IMR-90 (cell line): Measurements from ENCODE around the gene DNAJB4. TPM values are rescaled to one million over a fixed set of nuclear protein-coding genes. Genes with fewer than 3 reads are reported as not detected.
A peak's percentile ranks its signal among the peaks of the same experiment; 100 is the strongest.

Experiments used
- ATAC-seq: fragments of 200-7000 bp; cut with Tn5 transposase; 2 replicates; pipeline ENCODE4 v1.9.1; 2020; ENCODE audit warnings: low read depth, mild to moderate bottlenecking, moderate library complexity
- BruUV-seq: library from RNA; stranded (reverse); fragments of 400-500 nt; replicated peaks from 2 replicates; lab custom pipeline; 2021; lab: Mats Ljungman, UMichigan
- CTCF ChIA-PET: fragments of 300-600 bp; formaldehyde crosslinking; extraction: SDS; loops from one replicate; lab custom pipeline; 2021; ENCODE audit warnings: antibody characterized with exemption; lab: Yijun Ruan, JAX
- POLR2A ChIA-PET: fragments of 300-600 bp; sonication (Branson Sonifier 250); formaldehyde crosslinking; loops from one replicate; lab custom pipeline; 2022; ENCODE audit warnings: antibody characterized with exemption; ENCODE audit not compliant: unreplicated experiment; lab: Charles Lee
- DNase-seq: peaks from one replicate; pipeline ENCODE4 v3.0.0; 2013
- H2AFZ ChIP-seq: replicated peaks from 2 replicates; pipeline ENCODE3; 2013; ENCODE audit warnings: low read length, mild to moderate bottlenecking; ENCODE audit not compliant: poor library complexity
- H2AK5ac ChIP-seq: 2 replicates; pipeline ENCODE4 v1.6.1; 2013; ENCODE audit warnings: low read depth, low read length, inconsistent platforms
- H2AK9ac ChIP-seq: replicated peaks from 2 replicates; pipeline ENCODE3; 2013; ENCODE audit warnings: mild to moderate bottlenecking, low read depth, low read length, moderate library complexity; ENCODE audit not compliant: poor library complexity
- H2BK120ac ChIP-seq: 2 replicates; pipeline ENCODE4 v1.6.1; 2013; ENCODE audit warnings: low read depth, low read length, inconsistent platforms
- H2BK15ac ChIP-seq: 3 replicates; pipeline ENCODE4 v1.6.1; 2013; ENCODE audit warnings: low read depth, low read length, inconsistent platforms
- H2BK20ac ChIP-seq: 2 replicates; pipeline ENCODE4 v1.6.1; 2013; ENCODE audit warnings: low read depth, mild to moderate bottlenecking, inconsistent platforms, low read length, moderate library complexity
- H2BK5ac ChIP-seq: 2 replicates; pipeline ENCODE4 v1.6.1; 2013; ENCODE audit warnings: mild to moderate bottlenecking, low read depth, low read length, inconsistent platforms; ENCODE audit not compliant: poor library complexity, severe bottlenecking
- H3K14ac ChIP-seq: replicated peaks from 2 replicates; pipeline ENCODE4 v1.6.1; 2013; ENCODE audit warnings: low read depth, low read length, inconsistent platforms
- H3K18ac ChIP-seq: 2 replicates; pipeline ENCODE4 v1.6.1; 2013; ENCODE audit warnings: low read depth, low read length, control low read depth
- H3K23ac ChIP-seq: 2 replicates; pipeline ENCODE4 v1.6.1; 2013; ENCODE audit warnings: low read depth, low read length, inconsistent platforms
- H3K27ac ChIP-seq: 2 replicates; pipeline ENCODE4 v1.5.1; 2013; ENCODE audit warnings: mild to moderate bottlenecking, control low read depth, low read length; ENCODE audit not compliant: insufficient read depth
- H3K27me3 ChIP-seq: 2 replicates; pipeline ENCODE4 v1.6.1; 2013; ENCODE audit warnings: low read length; ENCODE audit not compliant: control insufficient read depth, insufficient read depth
- H3K36me3 ChIP-seq: 2 replicates; pipeline ENCODE4 v1.6.1; 2013; ENCODE audit warnings: low read length, mixed read lengths; ENCODE audit not compliant: control insufficient read depth, insufficient read depth
- H3K4ac ChIP-seq: 2 replicates; pipeline ENCODE4 v1.6.1; 2013; ENCODE audit warnings: low read depth, low read length, inconsistent platforms
- H3K4me1 ChIP-seq: 2 replicates; pipeline ENCODE4 v1.6.1; 2013; ENCODE audit warnings: low read length, mixed read lengths; ENCODE audit not compliant: control insufficient read depth, insufficient read depth
- H3K4me2 ChIP-seq: 2 replicates; pipeline ENCODE4 v1.6.1; 2013; ENCODE audit warnings: low read depth, mild to moderate bottlenecking, control low read depth, low read length, moderate library complexity
- H3K4me3 ChIP-seq: 2 replicates; pipeline ENCODE4 v1.5.1; 2013; ENCODE audit warnings: low read depth, mild to moderate bottlenecking, control low read depth, low read length, moderate library complexity; ENCODE audit not compliant: insufficient read depth
- H3K56ac ChIP-seq: 2 replicates; pipeline ENCODE4 v1.6.1; 2013; ENCODE audit warnings: low read length, inconsistent platforms; ENCODE audit not compliant: insufficient read depth; ENCODE audit errors: extremely low read depth
- H3K79me1 ChIP-seq, 2 experiments: 2 replicates each; pipeline ENCODE4 v1.6.1; 2013; ENCODE audit warnings: low read length in 2 of 2, inconsistent platforms in 1 of 2, low read depth in 1 of 2
- H3K9ac ChIP-seq: 2 replicates; pipeline ENCODE4 v1.6.1; 2013; ENCODE audit warnings: low read depth, low read length, control low read depth
- H3K9me1 ChIP-seq: 2 replicates; pipeline ENCODE4 v1.6.1; 2013; ENCODE audit warnings: low read length, inconsistent platforms; ENCODE audit not compliant: insufficient read depth
- H3K9me3 ChIP-seq: 2 replicates; pipeline ENCODE4 v1.6.1; 2013; ENCODE audit warnings: low read length; ENCODE audit not compliant: control insufficient read depth, insufficient read depth
- H4K20me1 ChIP-seq: 2 replicates; pipeline ENCODE4 v1.6.1; 2013; ENCODE audit warnings: low read length, inconsistent platforms; ENCODE audit not compliant: insufficient read depth
- H4K5ac ChIP-seq: 2 replicates; pipeline ENCODE4 v1.6.1; 2013; ENCODE audit warnings: mild to moderate bottlenecking, low read depth, low read length, control low read depth
- H4K8ac ChIP-seq, 2 experiments: 2 replicates each; pipeline ENCODE4 v1.6.1; 2013; ENCODE audit warnings: low read depth in 2 of 2, low read length in 2 of 2, control low read depth in 1 of 2, inconsistent platforms in 1 of 2
- H4K91ac ChIP-seq: 2 replicates; pipeline ENCODE4 v1.6.1; 2013; ENCODE audit warnings: low read depth, low read length, inconsistent platforms; ENCODE audit not compliant: insufficient read depth
- BHLHE40 ChIP-seq: fragments of 150-350 bp; IDR thresholded peaks from 2 replicates; pipeline ENCODE4 v1.6.1; 2016; ENCODE audit warnings: mild to moderate bottlenecking, low read depth, low read length
- CEBPB ChIP-seq: IDR thresholded peaks from 2 replicates; pipeline ENCODE4 v1.6.1; 2012; ENCODE audit warnings: low read depth, low read length, improper control_type of control experiment
- CHD1 ChIP-seq: IDR thresholded peaks from 2 replicates; pipeline ENCODE4 v1.6.1; 2012; ENCODE audit warnings: low read depth, low read length, improper control_type of control experiment
- ELK1 ChIP-seq: fragments of 150-350 bp; IDR thresholded peaks from 2 replicates; pipeline ENCODE4 v1.6.1; 2016; ENCODE audit warnings: low read depth, mild to moderate bottlenecking, low read length, moderate library complexity, borderline replicate concordance
- RAD21 ChIP-seq: IDR thresholded peaks from 2 replicates; pipeline ENCODE4 v1.6.1; 2012; ENCODE audit warnings: low read length, improper control_type of control experiment
- SMC3 ChIP-seq: fragments of 150-350 bp; IDR thresholded peaks from 2 replicates; pipeline ENCODE4 v1.6.1; 2016; ENCODE audit warnings: low read depth, mild to moderate bottlenecking, antibody characterized with exemption, low read length, moderate library complexity
- WGBS, 2 experiments: methylation state at CpG; one replicate each; pipeline versions ENCODE4 v1.1.5 to v1.1.7; 2013; ENCODE audit warnings: missing lambda C conversion rate in 2 of 2; ENCODE audit not compliant: insufficient read length in 1 of 2; ENCODE audit errors: extremely low coverage in 2 of 2; 5-methylcytosine and 5-hydroxymethylcytosine counted together
- dilution Hi-C: fragments of 300-500 bp; cut with HindIII; formaldehyde crosslinking; loops from one replicate; pipeline ENCODE4 v1.14.3; 2018; ENCODE audit warnings: low sequenced_read_pairs; ENCODE audit not compliant: unreplicated experiment
- in situ Hi-C: fragments of 300-500 bp; cut with MboI; formaldehyde crosslinking; loops from 3 replicates; pipeline ENCODE4 v1.14.3; 2019; ENCODE audit warnings: low sequenced_read_pairs, inconsistent platforms, mixed read lengths
- intact Hi-C: fragments of 100-400 bp; cut with micrococcal nuclease; formaldehyde crosslinking; loops from 2 replicates; pipeline ENCODE4 v1.10.0; 2022
- polyA plus RNA-seq, 3 experiments: library from polyadenylated mRNA; depleted of rRNA; stranded (reverse); fragments of >200 nt; gene quantifications; 2 replicates each; pipeline ENCODE4 v1.2.3, GENCODE V29; 2012; ENCODE audit warnings: low replicate concordance in 1 of 3
- total RNA-seq: library from RNA; depleted of rRNA; stranded (reverse); fragments of >200 nt; gene quantifications from 2 replicates; pipeline ENCODE4 v1.2.3, GENCODE V29; 2012

The DNAJB4 gene
- total and polyA plus RNA-seq, 2 of the 4 experiments (the other 2 are of a cell fraction) = 30.6 to 31.0 TPM

DNA sequence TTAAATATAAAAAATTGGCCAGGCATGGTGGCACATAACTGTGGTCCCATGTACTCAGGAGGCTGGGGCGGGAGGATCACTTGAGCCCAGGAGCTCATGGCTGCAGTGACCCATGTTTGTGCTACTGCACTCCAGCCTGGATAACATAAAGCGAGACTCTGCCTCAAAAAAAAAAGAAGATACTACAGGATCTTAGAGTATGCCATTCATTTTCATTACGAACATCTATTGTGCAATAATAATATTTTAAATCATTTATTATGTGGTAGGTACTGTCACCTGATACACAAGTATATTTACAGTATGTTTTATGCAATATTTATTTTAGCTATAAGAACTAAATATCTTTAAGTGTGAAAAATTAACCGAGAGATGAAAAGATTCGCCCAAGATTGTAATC lies 31.7 kb downstream of the DNAJB4 start:
- 100% methylated on average over 1 of the region's 5 CpGs; no CpG with 5 or more reads in 1 of the 2 experiments for WGBS, 2 experiments
- no peak overlapping the region for H4K5ac ChIP-seq
- no peak overlapping the region for H3K18ac ChIP-seq
- H2AFZ ChIP-seq = no peak overlapping the region
- dilution Hi-C loops = no loop called here
- H3K4ac ChIP-seq = no peak overlapping the region
- no peaks in the 10 kb centered on the region for H3K9me3 ChIP-seq
- no peak overlapping the region for H4K8ac ChIP-seq
- DNase-seq = no peak
- no peaks in the 10 kb centered on the region for H3K4me1 ChIP-seq
- no peak overlapping the region for H3K56ac ChIP-seq
- H3K36me3 ChIP-seq = no peaks in the 10 kb centered on the region
- H3K79me1 ChIP-seq = no peaks in the 10 kb centered on the region
- no peak overlapping the region for H2AK9ac ChIP-seq
- BruUV-seq = no TSS peak
- no peak overlapping the region for H2BK120ac ChIP-seq
- H2BK5ac ChIP-seq = no peak overlapping the region
- H3K27ac ChIP-seq = no peak overlapping the region
- no peak overlapping the region for H2BK15ac ChIP-seq
- no peaks in the 10 kb centered on the region for H3K27me3 ChIP-seq
- no peak overlapping the region for H3K14ac ChIP-seq
- ChIA-PET POLR2A (no interaction called here), CTCF (no interaction called here)
- ATAC-seq = no peak
- no peaks in the 10 kb centered on the region for H3K9me1 ChIP-seq
- no peak overlapping the region for H3K4me3 ChIP-seq
- H3K9ac ChIP-seq = no peak overlapping the region
- no peak overlapping the region for H3K4me2 ChIP-seq
- H4K20me1 ChIP-seq = no peaks in the 10 kb centered on the region
- no peak overlapping the region for H4K91ac ChIP-seq
- H2BK20ac ChIP-seq = no peak overlapping the region
- TF ChIP-seq SMC3 (no peak), RAD21 (no peak), CEBPB (peak; percentile 62), CHD1 (no peak), BHLHE40 (no peak), ELK1 (no peak)
- H2AK5ac ChIP-seq = no peak overlapping the region
- no peak overlapping the region for H3K23ac ChIP-seq
- in situ Hi-C loops = no loop called here
- intact Hi-C loops = no loop called here
